HL-60/S4 treated with phorbol 12-myristate 13-acetate at 8.2 ng/mL for 4 days and 3 days (cell line): Measurements from ENCODE around the gene SMIM44.

Source experiments
- in situ Hi-C: fragments of 300-500 bp; cut with MboI; formaldehyde crosslinking; loops from 2 replicates; pipeline ENCODE4 v1.15.0; 2022; ENCODE audit warnings: low sequenced_read_pairs

Gene SMIM44

GRCh38 chr19:3442487-3443071 is 40.7 kb downstream of the SMIM44 start:
- in situ Hi-C loops = loop anchor here (25.0 kb wide), 1 partner anchor 105 kb away; no protein-coding TSS in a partner anchor

GRCh38 chr19:3441986-3442329 is 41.3 kb downstream of the SMIM44 start:
- in situ Hi-C loops = loop anchor here (25.0 kb wide), 1 partner anchor 105 kb away; no protein-coding TSS in a partner anchor

- in situ Hi-C loops = loop anchor here (25.0 kb wide), 1 partner anchor 104 kb away; no protein-coding TSS in a partner anchor
These were observed 41.9 kb downstream of the SMIM44 start for GRCh38 chr19:3441089-3441985.

- in situ Hi-C loops = loop anchor here (25.0 kb wide), 1 partner anchor 103 kb away; no protein-coding TSS in a partner anchor
These were observed 43.2 kb downstream of the SMIM44 start for GRCh38 chr19:3440082-3440481.

- in situ Hi-C loops = loop anchor here (25.0 kb wide), 1 partner anchor 98 kb away; no protein-coding TSS in a partner anchor
These were observed 48.3 kb downstream of the SMIM44 start for GRCh38 chr19:3434630-3435553.

- in situ Hi-C loops = loop anchor here (25.0 kb wide), 1 partner anchor 97 kb away; no protein-coding TSS in a partner anchor
These were observed 49.3 kb downstream of the SMIM44 start for GRCh38 chr19:3433805-3434540.

- in situ Hi-C loops = loop anchor here (25.0 kb wide), 1 partner anchor 96 kb away; no protein-coding TSS in a partner anchor
These were observed 49.9 kb downstream of the SMIM44 start for GRCh38 chr19:3433313-3433712.
